ENCODE data around the gene CD55. TPM values are rescaled to one million over a fixed set of nuclear protein-coding genes. Genes with fewer than 3 reads are reported as not detected.

CD55 gene
- total RNA-seq, 1 donor, result 9.0 TPM

DNA sequence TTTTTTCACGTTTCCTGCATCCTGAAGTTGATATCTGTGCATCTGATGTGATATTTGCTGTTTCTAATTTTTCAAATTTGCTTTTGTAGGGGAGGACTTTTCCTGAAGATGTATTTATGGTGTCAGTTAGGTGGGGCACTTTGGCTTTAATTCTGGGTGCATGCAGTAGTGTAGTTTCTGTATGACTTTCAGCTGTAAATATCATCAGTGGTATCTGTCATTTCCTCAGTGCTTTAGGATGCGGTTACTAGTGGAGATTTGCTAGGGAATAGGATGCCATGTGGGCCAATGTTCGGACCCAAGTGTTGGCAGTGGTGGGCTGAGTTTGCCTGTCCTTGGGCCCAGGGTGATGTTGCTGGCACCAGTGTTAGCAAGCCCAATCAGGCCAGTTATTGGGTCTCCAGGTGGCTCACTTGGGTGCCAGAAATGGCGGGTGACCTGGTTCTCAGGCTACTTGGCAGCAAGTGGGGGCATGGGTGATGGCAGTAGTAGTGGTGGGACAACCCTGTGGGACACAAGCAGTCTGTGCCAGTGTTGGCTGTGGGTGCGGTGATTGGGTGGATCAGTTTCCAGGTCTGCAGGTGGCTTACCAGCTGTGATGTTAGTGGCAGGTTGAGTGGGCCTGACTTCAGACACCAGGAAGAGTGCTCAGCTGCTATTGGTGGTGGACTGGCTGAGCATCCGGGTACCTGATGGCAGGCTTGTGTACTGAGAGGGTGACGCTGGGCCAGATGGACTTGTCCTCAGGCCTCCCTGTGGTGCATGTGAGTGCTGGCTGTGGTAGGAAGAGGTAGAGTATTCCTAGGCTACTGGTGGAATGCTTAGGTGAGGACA lies 24.4 kb downstream of the CD55 start:
- H3K27me3 ChIP-seq (ENCODE audit: insufficient read depth, low read length), result no peaks in the 10 kb centered on the region
- no peak for DNase-seq (ENCODE audit: insufficient read length, low spot score, missing footprints)
- H2AFZ ChIP-seq (ENCODE audit: low read length), result no peak overlapping the region
- H3K9me3 ChIP-seq (ENCODE audit: low read depth, low read length), result no peaks in the 10 kb centered on the region
- H3K27ac ChIP-seq (ENCODE audit: low read depth, low read length), result no peak overlapping the region
- no peaks in the 10 kb centered on the region for H3K36me3 ChIP-seq (ENCODE audit: insufficient read depth, low read length)
- no peak overlapping the region for H3K4me3 ChIP-seq (ENCODE audit: insufficient read depth, low read length)
- TF ChIP-seq, protein P1, sequence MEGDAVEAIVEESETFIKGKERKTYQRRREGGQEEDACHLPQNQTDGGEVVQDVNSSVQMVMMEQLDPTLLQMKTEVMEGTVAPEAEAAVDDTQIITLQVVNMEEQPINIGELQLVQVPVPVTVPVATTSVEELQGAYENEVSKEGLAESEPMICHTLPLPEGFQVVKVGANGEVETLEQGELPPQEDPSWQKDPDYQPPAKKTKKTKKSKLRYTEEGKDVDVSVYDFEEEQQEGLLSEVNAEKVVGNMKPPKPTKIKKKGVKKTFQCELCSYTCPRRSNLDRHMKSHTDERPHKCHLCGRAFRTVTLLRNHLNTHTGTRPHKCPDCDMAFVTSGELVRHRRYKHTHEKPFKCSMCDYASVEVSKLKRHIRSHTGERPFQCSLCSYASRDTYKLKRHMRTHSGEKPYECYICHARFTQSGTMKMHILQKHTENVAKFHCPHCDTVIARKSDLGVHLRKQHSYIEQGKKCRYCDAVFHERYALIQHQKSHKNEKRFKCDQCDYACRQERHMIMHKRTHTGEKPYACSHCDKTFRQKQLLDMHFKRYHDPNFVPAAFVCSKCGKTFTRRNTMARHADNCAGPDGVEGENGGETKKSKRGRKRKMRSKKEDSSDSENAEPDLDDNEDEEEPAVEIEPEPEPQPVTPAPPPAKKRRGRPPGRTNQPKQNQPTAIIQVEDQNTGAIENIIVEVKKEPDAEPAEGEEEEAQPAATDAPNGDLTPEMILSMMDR (IDR thresholded peaks at IDR 0.05; ENCODE audit: extremely low read depth, low read depth, low read length), result no peak
- no peaks in the 10 kb centered on the region for H4K20me1 ChIP-seq (ENCODE audit: insufficient read depth, low read length)
- H3K79me2 ChIP-seq (ENCODE audit: insufficient read depth, low read length), result no peaks in the 10 kb centered on the region
- no peak overlapping the region for H3K4me2 ChIP-seq (ENCODE audit: insufficient read depth, low read length)
- no peaks in the 10 kb centered on the region for H3K4me1 ChIP-seq (ENCODE audit: insufficient read depth, low read length)

DNA sequence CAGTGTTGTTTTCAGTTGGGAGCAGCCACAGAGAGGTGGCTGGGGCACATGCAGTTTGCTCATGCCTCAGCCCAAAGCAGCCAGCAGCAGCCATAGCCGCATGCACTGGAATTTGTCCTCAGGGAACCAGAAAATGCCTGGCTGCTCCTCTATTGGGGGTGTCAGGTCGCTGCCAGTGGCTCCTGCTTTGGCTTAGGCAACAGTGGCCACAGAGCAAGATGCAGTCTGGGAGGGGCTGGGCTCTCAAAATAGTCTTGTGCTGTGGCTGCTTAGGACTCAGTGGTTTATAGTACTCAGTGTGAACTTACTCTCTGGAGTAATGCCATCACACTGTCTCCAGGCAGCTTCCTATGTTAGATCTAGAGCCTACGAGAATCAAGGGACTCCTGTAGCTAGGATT lies 25.0 kb downstream of the CD55 start:
- Histone ChIP-seq H3K27ac (ENCODE audit: low read depth, low read length) (no peak overlapping the region), H3K4me3 (ENCODE audit: insufficient read depth, low read length) (no peak overlapping the region), H3K4me1 (ENCODE audit: insufficient read depth, low read length) (no peaks in the 10 kb centered on the region), H3K27me3 (ENCODE audit: insufficient read depth, low read length) (no peaks in the 10 kb centered on the region), H3K4me2 (ENCODE audit: insufficient read depth, low read length) (no peak overlapping the region), H2AFZ (ENCODE audit: low read length) (peak overlapping the region; percentile 37), H3K36me3 (ENCODE audit: insufficient read depth, low read length) (no peaks in the 10 kb centered on the region), H3K79me2 (ENCODE audit: insufficient read depth, low read length) (no peaks in the 10 kb centered on the region), H4K20me1 (ENCODE audit: insufficient read depth, low read length) (no peaks in the 10 kb centered on the region), H3K9me3 (ENCODE audit: low read depth, low read length) (no peaks in the 10 kb centered on the region)
- TF ChIP-seq, protein P1 (IDR thresholded peaks at IDR 0.05; ENCODE audit: extremely low read depth, low read depth, low read length), result no peak
- no peak for DNase-seq (ENCODE audit: insufficient read length, low spot score, missing footprints)

DNA sequence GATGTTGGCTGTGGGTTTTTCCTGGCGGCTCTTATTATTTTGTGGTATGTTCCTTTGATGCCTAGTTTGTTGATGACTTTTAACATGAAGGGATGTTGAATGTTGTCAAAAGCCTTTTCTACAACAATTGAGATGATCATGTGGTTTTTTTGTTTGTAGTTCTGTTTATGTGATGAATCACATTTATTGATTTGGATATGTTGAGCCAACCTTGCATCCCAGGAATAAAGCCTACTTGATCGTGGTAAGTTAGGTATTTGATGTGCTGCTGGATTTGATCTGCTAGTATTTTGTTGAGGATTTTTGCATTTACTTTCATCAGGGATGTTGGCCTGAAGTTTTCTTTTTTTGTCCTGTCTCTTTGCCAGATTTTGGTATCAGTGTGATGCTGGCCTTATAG lies 28.5 kb downstream of the CD55 start:
- H3K36me3 ChIP-seq (ENCODE audit: insufficient read depth, low read length), result no peaks in the 10 kb centered on the region
- no peak overlapping the region for H2AFZ ChIP-seq (ENCODE audit: low read length)
- no peak overlapping the region for H3K4me2 ChIP-seq (ENCODE audit: insufficient read depth, low read length)
- no peak overlapping the region for H3K4me3 ChIP-seq (ENCODE audit: insufficient read depth, low read length)
- H4K20me1 ChIP-seq (ENCODE audit: insufficient read depth, low read length), result no peaks in the 10 kb centered on the region
- H3K9me3 ChIP-seq (ENCODE audit: low read depth, low read length), result no peaks in the 10 kb centered on the region
- no peaks in the 10 kb centered on the region for H3K4me1 ChIP-seq (ENCODE audit: insufficient read depth, low read length)
- no peaks in the 10 kb centered on the region for H3K79me2 ChIP-seq (ENCODE audit: insufficient read depth, low read length)
- no peak overlapping the region for H3K27ac ChIP-seq (ENCODE audit: low read depth, low read length)
- DNase-seq (ENCODE audit: insufficient read length, low spot score, missing footprints), result no peak
- TF ChIP-seq, protein P1 (IDR thresholded peaks at IDR 0.05; ENCODE audit: extremely low read depth, low read depth, low read length), result no peak
- H3K27me3 ChIP-seq (ENCODE audit: insufficient read depth, low read length), result no peaks in the 10 kb centered on the region

DNA sequence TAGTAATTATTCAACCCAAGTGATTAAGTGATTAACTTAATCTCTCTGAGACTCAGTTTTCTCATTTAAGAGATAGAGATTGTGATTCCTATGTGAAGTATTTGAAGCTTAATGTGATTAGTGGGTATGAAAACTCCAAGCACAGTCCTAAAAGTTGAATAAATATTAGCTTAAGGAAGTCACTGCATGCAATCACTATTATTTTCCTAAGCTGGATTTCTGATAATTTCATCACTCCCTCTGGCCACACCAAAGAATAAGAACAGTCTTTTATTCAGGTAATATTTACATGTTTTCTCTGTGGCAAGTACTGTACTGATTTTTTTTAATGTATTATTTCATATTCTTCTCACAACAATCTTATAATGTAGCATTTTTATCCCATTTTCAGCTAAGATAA lies 31.1 kb downstream of the CD55 start:
- H3K4me2 ChIP-seq (ENCODE audit: insufficient read depth, low read length), result no peak overlapping the region

More for the DNA sequence above, 31.1 kb downstream of the CD55 start:
- DNase-seq (ENCODE audit: insufficient read length, low spot score, missing footprints), result no peak
- Histone ChIP-seq H2AFZ (ENCODE audit: low read length) (no peak overlapping the region), H3K27me3 (ENCODE audit: insufficient read depth, low read length) (no peaks in the 10 kb centered on the region), H4K20me1 (ENCODE audit: insufficient read depth, low read length) (no peaks in the 10 kb centered on the region), H3K27ac (ENCODE audit: low read depth, low read length) (no peak overlapping the region), H3K79me2 (ENCODE audit: insufficient read depth, low read length) (no peaks in the 10 kb centered on the region), H3K9me3 (ENCODE audit: low read depth, low read length) (no peaks in the 10 kb centered on the region), H3K36me3 (ENCODE audit: insufficient read depth, low read length) (no peaks in the 10 kb centered on the region), H3K4me3 (ENCODE audit: insufficient read depth, low read length) (no peak overlapping the region), H3K4me1 (ENCODE audit: insufficient read depth, low read length) (no peaks in the 10 kb centered on the region)
- TF ChIP-seq, protein P1 (IDR thresholded peaks at IDR 0.05; ENCODE audit: extremely low read depth, low read depth, low read length), result no peak

Data from osteoblast (primary cell).